GM23338 (cell line): ENCODE results near the gene PRG3. TPM values are rescaled to one million over a fixed set of nuclear protein-coding genes. Genes with fewer than 3 reads are reported as not detected.

Experiments
- ATAC-seq: fragments of 200-7000 bp; cut with Tn5 transposase; 3 replicates; pipeline ENCODE4 v1.9.1; 2020
- DNase-seq: peaks from one replicate; pipeline ENCODE4 v3.0.0-alpha.2; 2015; ENCODE audit warnings: low spot score
- H2AFZ ChIP-seq: fragments of 200-600 bp; sonication (generic); 2 replicates; pipeline ENCODE4 v1.8.0; 2016; ENCODE audit warnings: antibody characterized with exemption, mild to moderate bottlenecking, moderate library complexity
- H3F3A ChIP-seq: fragments of 200-600 bp; sonication (generic); replicated peaks from 2 replicates; pipeline ENCODE4 v1.8.0; 2017; ENCODE audit warnings: antibody characterized with exemption, mixed run types, low read depth
- H3K27ac ChIP-seq: fragments of 200-600 bp; sonication (generic); 2 replicates; pipeline ENCODE4 v1.6.1; 2016; ENCODE audit warnings: low read depth
- H3K27me3 ChIP-seq: fragments of 200-600 bp; sonication (generic); 2 replicates; pipeline ENCODE4 v1.8.0; 2016; ENCODE audit warnings: mild to moderate bottlenecking, mixed run types, moderate library complexity; ENCODE audit not compliant: insufficient read depth
- H3K36me3 ChIP-seq: fragments of 200-600 bp; sonication (generic); 2 replicates; pipeline ENCODE4 v1.8.0; 2016; ENCODE audit warnings: mild to moderate bottlenecking; ENCODE audit not compliant: insufficient read depth
- H3K4me1 ChIP-seq: fragments of 200-600 bp; sonication (generic); 2 replicates; pipeline ENCODE4 v1.8.0; 2016; ENCODE audit warnings: mild to moderate bottlenecking, moderate library complexity; ENCODE audit not compliant: insufficient read depth
- H3K4me2 ChIP-seq: fragments of 200-600 bp; sonication (generic); 2 replicates; pipeline ENCODE4 v1.7.1; 2017; ENCODE audit warnings: mixed run types
- H3K4me3 ChIP-seq: fragments of 200-600 bp; sonication (generic); 2 replicates; pipeline ENCODE4 v1.6.1; 2016; ENCODE audit warnings: mixed run types
- H3K79me2 ChIP-seq: fragments of 200-600 bp; sonication (generic); replicated peaks from 2 replicates; pipeline ENCODE4 v1.8.0; 2017; ENCODE audit warnings: mild to moderate bottlenecking; ENCODE audit not compliant: insufficient read depth
- H3K9me2 ChIP-seq: fragments of 200-600 bp; sonication (generic); 2 replicates; pipeline ENCODE4 v1.8.0; 2017; ENCODE audit not compliant: insufficient read depth
- H4K20me1 ChIP-seq: fragments of 200-600 bp; sonication (generic); replicated peaks from 2 replicates; pipeline ENCODE4 v1.8.0; 2017; ENCODE audit warnings: mild to moderate bottlenecking; ENCODE audit not compliant: insufficient read depth
- H3K27ac Mint-ChIP-seq: 2 replicates; pipeline ENCODE4 v1.8.0; 2020; ENCODE audit warnings: inconsistent platforms, mild to moderate bottlenecking, moderate library complexity, mixed read lengths
- H3K27me3 Mint-ChIP-seq: 3 replicates; pipeline ENCODE4 v1.8.0; 2022; ENCODE audit warnings: low read depth, mild to moderate bottlenecking, moderate library complexity, mixed read lengths, inconsistent platforms; ENCODE audit not compliant: insufficient read depth, poor library complexity
- H3K36me3 Mint-ChIP-seq: 3 replicates; pipeline ENCODE4 v1.8.0; 2021; ENCODE audit warnings: low read depth, mild to moderate bottlenecking, inconsistent platforms, moderate library complexity, mixed read lengths
- H3K4me1 Mint-ChIP-seq: 3 replicates; pipeline ENCODE4 v1.8.0; 2020; ENCODE audit warnings: mild to moderate bottlenecking, inconsistent platforms, mixed read lengths
- H3K4me3 Mint-ChIP-seq: 3 replicates; pipeline ENCODE4 v1.8.0; 2021; ENCODE audit warnings: moderate library complexity, mild to moderate bottlenecking, inconsistent platforms, mixed read lengths
- H3K9me3 Mint-ChIP-seq: 3 replicates; pipeline ENCODE4 v1.8.0; 2020; ENCODE audit warnings: moderate library complexity, mild to moderate bottlenecking, inconsistent platforms, mixed read lengths
- CREB1 ChIP-seq: fragments of 250-450 bp; sonication (Bioruptor Pico); IDR thresholded peaks from 2 replicates; pipeline ENCODE4 v1.5.0; 2020; ENCODE audit warnings: low read depth, mild to moderate bottlenecking, moderate library complexity
- CTCF ChIP-seq, 2 experiments: fragments of 200-600 bp in 1 of 2; sonication (generic) in 1 of 2; conservative IDR thresholded peaks; 2 replicates each; pipeline versions ENCODE4 v1.5.1 to v1.6.1; 2016 to 2017; ENCODE audit warnings: antibody characterized with exemption in 2 of 2, low read depth in 2 of 2, mild to moderate bottlenecking in 2 of 2, moderate library complexity in 1 of 2
- ETS1 ChIP-seq: IDR thresholded peaks from 2 replicates; pipeline ENCODE4 v1.6.1; 2016; ENCODE audit warnings: antibody characterized with exemption
- EZH2 ChIP-seq: fragments of 200-600 bp; sonication (generic); IDR thresholded peaks from one replicate; pipeline ENCODE4 v1.8.0; 2017; ENCODE audit warnings: antibody characterized with exemption, mild to moderate bottlenecking, low read depth; ENCODE audit not compliant: unreplicated experiment
- EZH2phosphoT487 ChIP-seq: fragments of 200-600 bp; sonication (generic); IDR thresholded peaks from one replicate; pipeline ENCODE4 v1.8.1; 2018; ENCODE audit warnings: antibody characterized with exemption; ENCODE audit not compliant: unreplicated experiment
- JUNB ChIP-seq: IDR thresholded peaks from one replicate; pipeline ENCODE4 v1.6.1; 2016; ENCODE audit warnings: antibody characterized with exemption; ENCODE audit not compliant: unreplicated experiment
- NANOG ChIP-seq: IDR thresholded peaks from 2 replicates; pipeline ENCODE4 v1.6.1; 2016; ENCODE audit warnings: antibody characterized with exemption, borderline replicate concordance
- POLR2AphosphoS5 ChIP-seq: IDR thresholded peaks from 2 replicates; pipeline ENCODE4 v1.6.1; 2016; ENCODE audit warnings: antibody characterized with exemption, low read depth
- REST ChIP-seq: IDR thresholded peaks from one replicate; pipeline ENCODE4 v1.6.1; 2018; ENCODE audit warnings: antibody characterized with exemption; ENCODE audit not compliant: unreplicated experiment
- STAT1 ChIP-seq: IDR thresholded peaks from one replicate; pipeline ENCODE4 v1.6.1; 2016; ENCODE audit warnings: antibody characterized with exemption; ENCODE audit not compliant: unreplicated experiment
- ZNF114 ChIP-seq: fragments of 250-450 bp; sonication (Bioruptor Pico); IDR thresholded peaks from 2 replicates; pipeline ENCODE4 v1.5.0; 2020; ENCODE audit warnings: mild to moderate bottlenecking, moderate library complexity
- ZNF462 ChIP-seq: fragments of 250-450 bp; sonication (Bioruptor Pico); IDR thresholded peaks from 2 replicates; pipeline ENCODE4 v1.5.0; 2020; ENCODE audit warnings: mild to moderate bottlenecking, moderate library complexity
- polyA plus RNA-seq: library from polyadenylated mRNA; unstranded; fragments of >200 nt; fragmentation: Nextera tagmentation; extraction: Ambion mirVana; gene quantifications from 2 replicates; pipeline ENCODE4 v1.2.1, GENCODE V29; 2016
- total RNA-seq: library from RNA; depleted of rRNA; stranded (reverse); fragments of >200 nt; shearing (Covaris generic); gene quantifications from 2 replicates; pipeline ENCODE4 v1.2.3, GENCODE V29; 2014

Gene PRG3
- total and polyA plus RNA-seq, 2 experiments from 2014 or later = not detected

GRCh38 chr11:57416436-57416835 is 35.5 kb upstream of the PRG3 start (continued):
- TF ChIP-seq ZNF462 (CRISPR knock-in tag) (no peak), CREB1 (CRISPR knock-in tag) (no peak), NANOG (no peak)

GRCh38 chr11:57414612-57415212 is 33.8 kb upstream of the PRG3 start:
- H3K9me3 Mint-ChIP-seq = no peaks in the 10 kb centered on the region
- H3K9me2 ChIP-seq = no peaks in the 10 kb centered on the region
- H3K4me3 ChIP-seq = no peak overlapping the region
- no peaks in the 10 kb centered on the region for H3K79me2 ChIP-seq
- no peaks in the 10 kb centered on the region for H3K27me3 Mint-ChIP-seq
- H2AFZ ChIP-seq = no peak overlapping the region
- no peaks in the 10 kb centered on the region for H3K27me3 ChIP-seq
- H3K4me2 ChIP-seq = no peak overlapping the region
- H3K4me1 ChIP-seq = no peaks in the 10 kb centered on the region
- H3K27ac ChIP-seq = no peak overlapping the region
- DNase-seq = no peak
- peaks cover 25% of the 10 kb centered on the region for H3K36me3 ChIP-seq
- no peaks in the 10 kb centered on the region for H3F3A ChIP-seq
- ATAC-seq = no peak
- peaks cover 77% of the 10 kb centered on the region for H3K36me3 Mint-ChIP-seq
- no peak overlapping the region for H3K4me3 Mint-ChIP-seq
- no peak overlapping the region for H3K27ac Mint-ChIP-seq
- peaks cover 4% of the 10 kb centered on the region for H4K20me1 ChIP-seq
- peaks cover 10% of the 10 kb centered on the region for H3K4me1 Mint-ChIP-seq
- TF ChIP-seq ZNF114 (CRISPR knock-in tag) (no peak), STAT1 (no peak), POLR2AphosphoS5 (no peak), EZH2 (no peak), EZH2phosphoT487 (no peak), CREB1 (CRISPR knock-in tag) (no peak), CTCF (conservative IDR thresholded peaks at IDR 0.05; ENCODE audit: low read depth in 2 of 2) (no peak), REST (no peak), JUNB (no peak), NANOG (no peak), ETS1 (no peak)
